C4-2B (cell line): ENCODE results near the gene PIGR.

Experiments used
- CTCF ChIP-seq: fragments of 450-650 bp; conservative IDR thresholded peaks from 2 replicates; pipeline ENCODE4 v1.5.1; 2017; ENCODE audit warnings: mild to moderate bottlenecking
- ZFX ChIP-seq: fragments of 450-650 bp; IDR thresholded peaks from 2 replicates; pipeline ENCODE4 v1.6.1; 2017

GRCh38 chr1:206898089-206898914 lies 48.0 kb downstream of the PIGR start:
- TF ChIP-seq CTCF = no peak
- no peak for TF ChIP-seq ZFX
